Keratinocyte (primary cell): ENCODE results near the gene GRK5. TPM values are rescaled to one million over a fixed set of nuclear protein-coding genes. Genes with fewer than 3 reads are reported as not detected.

ENCODE experiments used
- DNase-seq: peaks from one replicate; pipeline ENCODE4 v3.0.0-alpha.2; 2011; ENCODE audit warnings: low read depth, missing footprints, low spot score
- FAIRE-seq: peaks from 2 replicates; lab custom pipeline; 2011; peaks lifted over from hg19 to GRCh38; lab: Jason Lieb, UNC
- H2AFZ ChIP-seq: 2 replicates; pipeline ENCODE4 v1.6.0; 2012; ENCODE audit warnings: low read length, control low read depth, inconsistent platforms; ENCODE audit not compliant: control insufficient read depth
- H3K27ac ChIP-seq: 2 replicates; pipeline ENCODE4 v1.5.1; 2011; ENCODE audit warnings: low read length; ENCODE audit not compliant: control insufficient read depth, insufficient read depth
- H3K27me3 ChIP-seq: 3 replicates; pipeline ENCODE4 v1.6.0; 2011; ENCODE audit warnings: low read length; ENCODE audit not compliant: control insufficient read depth, insufficient read depth; ENCODE audit errors: extremely low read depth
- H3K36me3 ChIP-seq, 2 experiments: 2 replicates in 1 of 2; 3 replicates in 1 of 2; pipeline ENCODE4 v1.5.1; 2011; ENCODE audit warnings: low read length in 2 of 2, mild to moderate bottlenecking in 1 of 2; ENCODE audit not compliant: control insufficient read depth in 2 of 2, insufficient read depth in 2 of 2; ENCODE audit errors: extremely low read depth in 1 of 2
- H3K4me1 ChIP-seq: 3 replicates; pipeline ENCODE4 v1.5.1; 2011; ENCODE audit warnings: low read length; ENCODE audit not compliant: control insufficient read depth, insufficient read depth; ENCODE audit errors: extremely low read depth
- H3K4me2 ChIP-seq: 3 replicates; pipeline ENCODE4 v1.6.0; 2011; ENCODE audit warnings: low read depth, low read length; ENCODE audit not compliant: control insufficient read depth, insufficient read depth; ENCODE audit errors: extremely low read depth
- H3K4me3 ChIP-seq, 3 experiments: fragments of 200-600 bp in 1 of 3; sonication (generic) in 1 of 3; 2 replicates in 2 of 3; 3 replicates in 1 of 3; pipeline ENCODE4 v1.5.1; 2011 to 2016; ENCODE audit warnings: low read length in 3 of 3, mild to moderate bottlenecking in 3 of 3, control low read depth in 2 of 3, inconsistent platforms in 1 of 3, low read depth in 1 of 3, mixed read lengths in 1 of 3, mixed run types in 1 of 3, moderate library complexity in 1 of 3; ENCODE audit not compliant: control insufficient read depth in 2 of 3, insufficient read depth in 2 of 3; ENCODE audit errors: extremely low read depth in 1 of 3
- H3K79me2 ChIP-seq: 2 replicates; pipeline ENCODE4 v1.6.0; 2012; ENCODE audit warnings: low read length; ENCODE audit not compliant: control insufficient read depth, insufficient read depth
- H3K9ac ChIP-seq: 3 replicates; pipeline ENCODE4 v1.6.0; 2011; ENCODE audit warnings: low read length; ENCODE audit not compliant: control insufficient read depth, insufficient read depth; ENCODE audit errors: extremely low read depth
- H3K9me1 ChIP-seq: 3 replicates; pipeline ENCODE4 v1.6.0; 2011; ENCODE audit warnings: low read length; ENCODE audit not compliant: control insufficient read depth, insufficient read depth; ENCODE audit errors: extremely low read depth
- H3K9me3 ChIP-seq: 2 replicates; pipeline ENCODE4 v1.5.1; 2012; ENCODE audit warnings: low read depth, low read length; ENCODE audit not compliant: control insufficient read depth
- H4K20me1 ChIP-seq: 3 replicates; pipeline ENCODE4 v1.6.0; 2011; ENCODE audit warnings: low read length; ENCODE audit not compliant: control insufficient read depth, insufficient read depth; ENCODE audit errors: extremely low read depth
- CTCF ChIP-seq, 3 experiments: IDR thresholded peaks in 1 of 3; conservative IDR thresholded peaks in 1 of 3; optimal IDR thresholded peaks in 1 of 3; 2 replicates in 2 of 3; 3 replicates in 1 of 3; pipeline versions ENCODE3 to v1.5.1; 2011; ENCODE audit warnings: low read length in 3 of 3, mild to moderate bottlenecking in 3 of 3, moderate library complexity in 2 of 3, control low read depth in 1 of 3, inconsistent platforms in 1 of 3; ENCODE audit not compliant: insufficient read depth in 2 of 3; ENCODE audit errors: extremely low read depth in 1 of 3
- EZH2 ChIP-seq: IDR thresholded peaks from one replicate; pipeline ENCODE4 v1.6.1; 2012; ENCODE audit warnings: inconsistent platforms, mild to moderate bottlenecking, low read length, moderate library complexity
- dilution Hi-C: fragments of 300-500 bp; cut with MboI; formaldehyde crosslinking; loops from one replicate; pipeline ENCODE4 v1.7.0; 2020; ENCODE audit warnings: low sequenced_read_pairs; ENCODE audit not compliant: extremely low pct_ligation_motif_present
- polyA plus RNA-seq, 5 experiments: library from polyadenylated mRNA; depleted of rRNA in 3 of 5; stranded (reverse) in 3 of 5; stranded (forward) in 1 of 5; unstranded in 1 of 5; fragments of >200 nt; gene quantifications; 1 replicate in 1 of 5; 2 replicates in 3 of 5; 3 replicates in 1 of 5; pipeline versions ENCODE4 v1.2.1 to v1.2.3, GENCODE V29; 2011 to 2012; ENCODE audit warnings: missing spikeins in 2 of 5, low read depth in 1 of 5, low replicate concordance in 1 of 5

GRK5 gene
- polyA plus RNA-seq, 1 donor (not counting 4 experiments of a cell fraction or from before 2014, with no cell fraction given) = 7.6 TPM

GRCh38 chr10:119183664-119184412, 23.5 kb upstream of the GRK5 start:
- TF ChIP-seq CTCF (optimal IDR thresholded peaks at IDR 0.05 in 1 of 3, IDR thresholded peaks at IDR 0.05 in 1 of 3, conservative IDR thresholded peaks at IDR 0.05 in 1 of 3; ENCODE audit: extremely low read depth in 1 of 3, insufficient read depth in 2 of 3, low read length in 3 of 3) = no peak
- no peak for TF ChIP-seq EZH2
- Histone ChIP-seq H3K9me3 (no peaks in the 10 kb centered on the region), H3K79me2 (no peaks in the 10 kb centered on the region), H4K20me1 (no peaks in the 10 kb centered on the region), H2AFZ (no peak overlapping the region), H3K27ac (no peak overlapping the region), H3K9ac (no peak overlapping the region), H3K36me3 (no peaks in the 10 kb centered on the region), H3K4me3 (no peak overlapping the region), H3K4me1 (peaks cover 3% of the 10 kb centered on the region), H3K9me1 (no peaks in the 10 kb centered on the region), H3K4me2 (no peak overlapping the region), H3K27me3 (no peaks in the 10 kb centered on the region)
- FAIRE-seq = no peak
- dilution Hi-C loops = no loop called here
- DNase-seq = no peak

- H3K79me2 ChIP-seq = no peaks in the 10 kb centered on the region
- H3K27ac ChIP-seq = peak overlapping the region; percentile 41
- peak overlapping the region; percentile 10 for H3K4me2 ChIP-seq
- no peak overlapping the region for H3K4me3 ChIP-seq
- peak overlapping the region; percentile 4 for H3K9ac ChIP-seq
- no peaks in the 10 kb centered on the region for H3K9me3 ChIP-seq
- H3K36me3 ChIP-seq = no peaks in the 10 kb centered on the region
- H3K4me1 ChIP-seq = peaks cover 14% of the 10 kb centered on the region
- no peaks in the 10 kb centered on the region for H4K20me1 ChIP-seq
- TF ChIP-seq CTCF (optimal IDR thresholded peaks at IDR 0.05 in 1 of 3, IDR thresholded peaks at IDR 0.05 in 1 of 3, conservative IDR thresholded peaks at IDR 0.05 in 1 of 3; ENCODE audit: extremely low read depth in 1 of 3, insufficient read depth in 2 of 3, low read length in 3 of 3) (no peak), EZH2 (no peak)
- no peak overlapping the region for H2AFZ ChIP-seq
- no peaks in the 10 kb centered on the region for H3K27me3 ChIP-seq
- FAIRE-seq (peak; percentile 44), DNase-seq (no peak)
- dilution Hi-C loops = no loop called here
- no peaks in the 10 kb centered on the region for H3K9me1 ChIP-seq
Observed at GRCh38 chr10:119189811-119190282, 17.5 kb upstream of the GRK5 start.
